8988T (cell line): ENCODE data around the gene GABPB1.
"Not testable (repeated sequence)": the region's sequence is repeated elsewhere in the genome, so short reads cannot be mapped to it uniquely, and the experiment has no call there.

Experiments used
- DNase-seq: peaks from one replicate; pipeline ENCODE4 v3.0.0; 2011

GABPB1 gene

DNA sequence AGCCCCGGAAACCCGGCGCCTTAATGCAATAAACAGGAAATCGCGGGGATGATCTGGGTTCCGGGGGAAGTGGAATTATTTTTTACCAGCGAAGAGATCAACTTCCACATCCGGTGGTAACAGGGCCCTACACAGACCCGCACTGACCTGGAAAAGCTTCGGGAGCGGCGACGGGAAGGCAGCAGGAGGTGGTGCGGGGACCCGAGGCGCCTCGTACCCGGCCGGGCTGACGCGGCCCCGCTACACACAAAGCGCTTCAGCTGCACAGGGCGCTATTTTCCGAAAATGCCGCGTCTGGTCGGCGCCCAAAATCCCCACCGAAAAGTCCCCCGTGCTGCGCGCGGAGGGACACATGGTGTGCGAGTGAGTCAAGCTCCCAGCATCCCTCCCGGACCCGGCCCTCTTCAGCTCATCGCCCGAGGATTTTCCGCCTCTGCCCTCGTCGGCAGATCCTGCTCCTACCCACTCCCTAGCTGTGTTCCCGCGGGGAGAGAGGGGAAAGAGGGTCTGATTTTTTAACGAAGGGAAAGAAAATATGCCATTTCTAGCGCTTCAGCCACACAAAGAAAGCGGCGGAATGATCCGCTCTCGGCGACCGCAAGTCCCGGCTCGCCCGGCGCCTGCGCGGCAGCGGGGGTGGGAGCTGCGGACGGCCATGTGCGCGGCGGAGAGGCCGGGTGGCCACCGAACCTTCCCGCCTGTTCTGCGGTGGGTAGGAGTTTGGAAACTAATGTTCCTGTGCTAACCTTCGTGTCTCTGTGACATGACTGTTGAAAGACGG is at the start of gene GABPB1:
Gene GABPB1, minus strand, starts transcription at position 361 of the 781 bp plus-strand sequence. CDS start 45,400 bp downstream, outside the sequence.
- DNase-seq = peak; percentile 51

DNA sequence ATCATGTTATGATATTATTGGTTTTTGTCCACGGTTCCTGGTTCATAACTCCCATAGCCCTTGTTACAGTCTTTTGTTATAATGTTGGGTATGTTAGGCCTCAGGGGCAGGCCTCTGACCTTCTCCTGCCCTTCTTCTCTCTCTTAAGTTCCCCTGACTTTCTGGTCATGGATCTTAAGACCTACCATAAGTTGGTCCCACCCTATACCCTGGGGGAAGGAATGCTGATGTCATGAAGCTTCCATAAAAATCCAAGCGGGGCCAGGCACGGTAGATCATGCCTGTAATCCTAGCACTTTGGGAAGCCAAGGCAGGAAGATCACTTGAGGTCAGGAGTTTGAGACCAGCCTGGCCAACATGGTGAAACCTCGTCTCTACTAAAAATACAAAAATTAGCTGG is 36.6 kb upstream of the GABPB1 start:
- not testable (repeated sequence) for DNase-seq

DNA sequence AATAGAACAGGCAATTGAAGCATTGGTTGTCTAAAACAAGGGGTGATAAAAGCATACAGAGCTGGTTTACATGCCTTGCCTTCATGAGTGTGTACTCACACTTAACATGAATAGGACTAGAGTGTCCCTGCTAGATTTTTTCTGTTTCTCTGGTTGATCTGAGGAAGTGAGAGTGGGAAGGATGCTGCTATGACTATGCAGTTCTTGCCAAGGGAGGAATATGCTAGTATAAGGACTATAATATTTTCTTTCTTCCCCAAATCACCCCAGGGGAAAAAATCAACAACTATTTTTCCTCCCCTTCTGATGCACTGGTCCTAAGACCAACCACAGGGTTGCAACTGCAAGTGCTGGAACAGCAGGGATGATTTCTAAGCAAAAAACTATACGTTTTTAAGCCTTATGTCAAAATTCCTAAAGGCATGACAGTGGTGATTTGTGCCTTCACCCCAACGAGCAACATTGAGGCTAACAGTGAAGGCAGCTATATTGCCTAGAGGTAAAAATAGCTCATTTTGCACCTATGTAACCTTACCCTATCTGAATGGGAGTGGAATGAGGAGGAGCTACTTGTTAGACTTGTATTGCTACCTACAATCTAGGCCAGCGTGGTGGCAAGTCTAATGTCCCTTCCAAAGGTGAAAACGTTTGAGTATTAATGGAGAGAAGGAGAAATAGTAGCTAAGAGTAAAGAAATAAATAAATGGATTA is 35.7 kb upstream of the GABPB1 start:
- no peak for DNase-seq

DNA sequence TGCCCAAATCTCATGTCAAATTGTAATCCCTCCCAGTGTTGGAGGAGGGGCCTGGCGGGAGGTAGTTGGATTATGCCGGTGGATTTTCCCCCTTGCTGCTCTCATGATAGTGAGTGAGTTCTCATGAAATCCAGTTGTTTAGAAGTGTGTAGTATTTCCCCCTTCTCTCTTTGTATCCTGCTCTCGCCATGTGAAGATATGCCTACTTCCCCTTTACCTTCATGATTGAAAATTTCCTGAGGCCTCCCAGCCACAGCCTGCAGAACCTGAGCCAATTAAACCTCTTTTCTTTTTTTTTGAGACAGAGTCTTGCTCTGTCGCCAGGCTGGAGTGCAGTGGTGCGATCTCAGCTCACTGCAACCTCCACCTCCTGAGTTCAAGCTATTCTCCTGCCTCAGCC is 27.4 kb upstream of the GABPB1 start:
- DNase-seq = not testable (repeated sequence)

DNA sequence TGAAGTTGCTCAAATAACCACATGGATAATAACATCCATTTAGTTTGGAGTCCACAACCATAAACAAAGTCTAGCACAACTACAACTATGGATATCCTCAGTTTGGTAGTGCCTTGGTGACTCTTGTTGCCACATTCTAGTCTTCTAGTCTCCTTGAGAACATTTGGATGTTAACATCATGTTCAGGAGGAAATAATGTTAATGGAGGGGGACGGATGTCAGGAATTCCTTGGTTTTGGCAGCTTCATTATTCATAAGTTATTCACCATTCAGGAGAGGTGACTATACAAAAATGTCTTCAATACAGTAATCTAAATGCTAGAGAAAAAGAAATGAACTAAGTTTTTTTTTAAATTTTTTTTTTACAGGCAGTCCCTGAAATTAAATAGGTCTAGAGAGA is 26.4 kb upstream of the GABPB1 start:
- DNase-seq = no peak

DNA sequence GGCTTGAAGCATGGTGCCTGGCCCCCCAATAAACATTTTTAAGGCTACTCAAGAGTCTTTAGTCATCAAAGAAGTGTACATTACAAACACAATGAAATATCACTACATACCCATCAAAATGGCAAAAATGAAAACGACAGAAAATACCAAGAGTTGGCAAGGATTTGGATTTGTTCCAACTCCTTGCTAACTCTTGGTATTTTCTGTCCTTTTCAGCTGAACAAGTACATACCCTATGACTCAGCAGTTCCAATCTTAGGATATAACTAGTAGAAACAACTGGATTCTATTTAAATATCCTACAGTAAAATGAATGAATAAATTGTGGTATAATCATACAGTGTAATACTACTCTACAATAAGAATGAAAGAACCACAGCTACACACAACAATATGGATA is 25.1 kb upstream of the GABPB1 start:
- no peak for DNase-seq

DNA sequence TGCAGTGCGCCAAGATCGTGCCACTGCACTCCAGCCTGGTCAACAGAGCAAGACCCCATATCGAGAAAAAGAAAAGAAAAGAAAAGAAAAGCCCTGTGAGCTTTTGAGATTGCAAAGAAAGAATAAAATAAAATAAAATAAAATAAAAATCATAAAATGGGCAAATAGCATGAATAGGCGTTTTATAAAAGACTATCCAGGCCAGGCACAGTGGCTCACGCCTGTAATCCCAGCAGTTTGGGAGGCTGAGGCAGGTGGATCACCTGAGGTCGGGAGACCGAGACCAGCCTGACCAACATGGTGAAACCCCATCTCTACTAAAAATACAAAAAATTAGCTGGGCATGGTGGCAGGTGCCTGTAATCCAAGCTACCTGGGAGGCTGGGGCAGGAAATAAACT is 24.4 kb upstream of the GABPB1 start:
- not testable (repeated sequence) for DNase-seq

DNA sequence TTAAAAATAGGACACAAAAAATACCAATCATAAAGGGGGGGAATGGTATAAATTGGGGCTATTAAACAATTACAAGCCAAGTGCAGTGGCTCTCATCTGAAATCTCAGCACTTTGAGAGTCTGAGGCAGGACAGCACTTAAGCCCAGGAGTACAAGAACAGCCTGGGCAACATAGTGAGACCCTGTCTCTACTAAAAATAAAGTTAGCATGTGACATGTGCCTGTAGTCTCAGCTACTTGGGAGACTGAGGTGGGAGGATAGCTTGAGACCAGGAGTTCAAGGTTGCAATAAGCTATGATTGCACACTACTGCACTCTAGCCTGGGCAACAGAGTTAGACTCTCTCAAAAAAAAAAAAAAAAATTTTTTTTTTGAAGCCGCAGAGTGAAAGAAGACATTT is 23.8 kb upstream of the GABPB1 start:
- no peak for DNase-seq

DNA sequence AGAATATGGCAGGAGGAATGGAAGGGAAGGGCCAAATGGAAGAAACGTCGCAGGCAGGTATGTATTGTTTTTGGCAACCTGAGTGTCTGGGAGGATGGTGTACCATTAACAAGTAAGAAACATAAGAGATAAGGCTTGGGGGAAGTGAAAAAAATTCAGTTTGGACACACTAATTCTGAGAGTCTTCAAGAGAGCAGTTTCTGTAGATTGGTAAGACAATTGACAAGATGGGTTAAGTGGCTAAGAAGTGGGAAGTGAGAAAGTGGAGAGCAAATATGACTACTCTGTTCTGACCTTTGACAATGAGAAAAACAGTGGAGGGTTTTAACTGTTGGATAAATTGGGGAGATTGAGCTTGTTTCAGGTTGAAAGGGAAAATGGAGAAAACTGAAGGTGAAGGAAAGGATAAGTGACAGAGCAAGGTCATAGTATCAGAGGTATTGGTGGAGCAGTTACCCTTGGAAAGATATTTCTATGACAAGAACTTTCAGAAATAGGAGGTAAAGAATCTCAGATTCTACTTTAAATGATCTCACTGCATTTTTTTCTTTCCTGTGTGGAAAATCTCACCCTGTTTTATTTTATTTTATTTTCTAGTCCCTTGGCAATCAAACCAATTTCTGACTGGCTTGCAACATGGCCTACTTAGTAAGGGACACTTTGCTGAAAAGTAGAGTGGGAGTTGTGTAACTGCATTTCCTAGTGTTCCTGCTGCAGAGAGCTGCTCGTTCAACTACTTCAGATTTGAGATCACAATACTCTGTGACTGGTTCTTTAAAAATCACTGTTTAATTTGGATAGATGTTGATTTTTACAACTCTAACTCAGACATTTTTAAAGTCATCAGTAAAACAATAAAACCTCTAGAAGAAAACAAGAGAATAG is 23.1 kb upstream of the GABPB1 start:
- DNase-seq = no peak

DNA sequence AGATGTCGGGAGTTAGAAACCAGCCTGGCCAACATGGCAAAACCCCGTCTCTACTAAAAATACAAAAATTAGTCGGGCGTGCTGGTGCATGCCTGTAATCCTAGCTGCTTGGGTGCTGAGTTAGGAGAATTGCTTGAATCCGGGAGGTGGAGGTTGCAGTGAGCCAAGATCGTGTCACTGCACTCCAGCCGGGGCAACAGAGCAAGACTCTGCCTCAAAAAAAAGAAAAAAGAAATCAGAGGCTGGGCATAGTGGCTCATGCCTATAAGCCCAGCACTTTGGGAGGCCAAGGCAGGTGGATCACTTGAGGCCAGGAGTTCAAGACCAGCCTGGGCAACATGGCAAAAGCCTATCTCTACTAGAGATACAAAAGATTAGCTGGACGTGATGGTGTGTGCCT is 14.6 kb upstream of the GABPB1 start:
- DNase-seq = not testable (repeated sequence)

DNA sequence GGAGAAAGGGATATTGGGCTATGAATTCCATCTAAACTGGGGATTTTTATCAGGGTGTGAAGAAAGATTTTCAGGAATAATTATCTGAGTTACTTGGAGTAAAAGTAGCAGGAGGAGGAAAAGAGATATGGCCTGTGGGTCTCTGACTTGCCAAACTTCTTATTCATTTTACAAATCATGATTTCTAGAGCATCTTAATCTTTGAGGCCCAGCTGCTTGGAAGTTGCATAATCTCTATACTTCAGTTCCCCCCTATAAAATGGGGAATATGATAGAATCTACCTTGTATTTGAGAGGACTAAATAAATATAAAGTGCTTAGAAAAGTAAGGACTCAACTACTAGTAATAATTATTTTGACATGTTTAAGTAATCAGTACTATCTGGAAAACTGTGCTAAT is 11.0 kb upstream of the GABPB1 start:
- no peak for DNase-seq

DNA sequence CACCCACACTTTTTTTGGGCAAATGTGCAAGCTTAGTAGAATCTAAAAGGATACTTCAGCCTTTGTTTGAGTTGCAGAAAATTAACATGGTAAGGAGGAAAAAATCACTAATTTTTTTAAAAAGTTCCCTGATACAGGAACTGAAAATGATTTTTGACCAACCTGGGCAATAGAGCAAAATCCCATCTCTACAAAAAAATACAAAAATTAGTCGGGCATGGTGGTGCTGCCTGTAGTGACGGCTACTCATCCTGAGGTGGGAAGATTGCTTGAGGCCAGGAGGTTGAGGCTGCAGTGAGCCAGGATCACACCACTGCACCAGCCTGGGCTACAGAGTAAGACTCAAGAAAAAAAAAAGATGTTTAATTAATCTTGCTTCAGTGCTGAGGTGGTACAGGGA is 10.6 kb upstream of the GABPB1 start:
- DNase-seq = no peak

DNA sequence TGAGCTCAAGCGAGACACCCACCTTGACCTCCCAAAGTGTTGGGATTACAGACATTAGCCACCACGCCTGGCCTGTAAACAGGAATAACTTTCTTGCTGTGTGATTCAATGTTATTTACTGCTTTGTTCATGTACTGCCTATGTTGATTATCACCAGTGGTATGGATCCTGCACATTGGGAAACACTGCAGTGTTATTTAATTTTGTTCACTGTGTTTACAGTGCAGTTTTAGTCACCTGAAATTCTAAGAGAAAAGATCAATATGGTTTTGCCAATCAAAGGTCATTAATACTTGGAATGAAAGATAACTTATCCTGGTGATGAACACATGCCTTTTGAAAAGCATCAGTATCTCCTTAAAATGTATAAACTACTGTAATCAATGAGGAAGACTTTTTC is 8.6 kb upstream of the GABPB1 start:
- no peak for DNase-seq

DNA sequence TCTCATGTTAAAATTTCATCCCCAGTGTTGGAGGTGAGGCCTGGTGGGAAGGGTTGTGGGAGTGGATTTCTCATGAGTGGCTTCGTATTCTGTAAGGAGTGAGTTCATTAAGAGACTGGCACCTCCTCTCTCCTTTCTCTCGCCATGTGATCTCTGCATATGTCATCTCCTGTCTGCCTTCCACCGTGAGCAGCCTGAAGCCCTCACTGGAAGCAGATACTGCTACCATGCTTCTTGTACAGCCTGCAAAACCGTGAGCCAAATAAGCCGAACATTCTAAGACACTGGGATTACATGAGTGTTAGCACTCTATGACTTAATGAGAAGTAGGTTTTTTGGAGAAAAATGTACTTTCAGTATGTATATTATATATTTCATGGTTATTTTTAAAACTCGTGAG is 6.8 kb upstream of the GABPB1 start:
- no peak for DNase-seq

DNA sequence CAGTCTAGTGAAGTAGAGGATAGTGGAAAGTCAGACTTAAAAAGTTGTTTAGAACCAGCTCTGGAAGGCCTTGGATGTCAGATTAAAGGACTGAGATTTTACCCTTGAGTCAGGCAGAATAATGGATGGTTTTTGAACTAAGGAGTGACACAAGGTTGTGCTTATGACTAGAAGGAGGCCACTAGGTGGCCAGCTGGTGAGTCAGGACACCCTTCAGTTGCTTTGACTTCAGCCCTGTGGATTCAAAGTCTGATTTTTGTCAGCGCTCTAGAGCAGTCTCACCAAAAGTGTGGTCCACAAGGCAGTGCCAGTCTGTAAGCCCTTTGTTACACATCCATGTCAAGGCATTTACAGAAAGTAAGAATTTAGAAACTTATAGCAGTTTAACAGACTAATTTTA is 3.8 kb upstream of the GABPB1 start:
- peak; percentile 32 for DNase-seq

DNA sequence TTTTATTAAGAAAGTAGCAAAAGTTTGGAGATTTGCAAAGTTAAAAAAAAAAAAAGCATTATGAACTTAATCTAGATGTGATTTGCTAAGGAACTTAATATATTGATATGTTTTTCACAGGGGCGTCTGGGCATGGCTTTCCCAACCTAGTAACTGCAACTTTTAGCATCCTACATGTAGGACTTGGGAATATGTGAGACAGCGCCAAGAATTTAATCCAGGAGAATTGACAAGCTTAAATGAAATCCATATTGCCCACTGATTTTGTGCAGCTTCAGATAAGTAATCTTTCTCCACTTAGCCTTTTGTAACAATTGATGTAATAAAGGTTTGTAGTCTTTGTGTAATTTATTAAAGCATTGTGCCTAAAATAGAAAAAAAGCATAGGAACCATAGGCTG is 982 bp upstream of the GABPB1 start:
- DNase-seq = no peak

DNA sequence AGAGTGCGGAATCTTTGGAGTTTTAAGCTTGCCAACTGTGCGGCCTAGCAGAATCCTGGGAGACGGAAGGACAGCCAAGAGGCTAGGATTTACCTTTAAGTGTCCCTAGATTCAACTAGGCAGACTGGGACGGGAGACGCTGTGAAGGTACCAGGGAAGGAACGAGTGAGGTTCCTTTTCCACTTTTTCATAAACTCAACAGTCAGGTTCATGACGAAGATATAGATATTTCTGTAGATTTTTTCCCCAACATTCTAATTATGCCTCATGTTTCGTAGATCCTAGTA is 564 bp upstream of the GABPB1 start:
- no peak for DNase-seq

DNA sequence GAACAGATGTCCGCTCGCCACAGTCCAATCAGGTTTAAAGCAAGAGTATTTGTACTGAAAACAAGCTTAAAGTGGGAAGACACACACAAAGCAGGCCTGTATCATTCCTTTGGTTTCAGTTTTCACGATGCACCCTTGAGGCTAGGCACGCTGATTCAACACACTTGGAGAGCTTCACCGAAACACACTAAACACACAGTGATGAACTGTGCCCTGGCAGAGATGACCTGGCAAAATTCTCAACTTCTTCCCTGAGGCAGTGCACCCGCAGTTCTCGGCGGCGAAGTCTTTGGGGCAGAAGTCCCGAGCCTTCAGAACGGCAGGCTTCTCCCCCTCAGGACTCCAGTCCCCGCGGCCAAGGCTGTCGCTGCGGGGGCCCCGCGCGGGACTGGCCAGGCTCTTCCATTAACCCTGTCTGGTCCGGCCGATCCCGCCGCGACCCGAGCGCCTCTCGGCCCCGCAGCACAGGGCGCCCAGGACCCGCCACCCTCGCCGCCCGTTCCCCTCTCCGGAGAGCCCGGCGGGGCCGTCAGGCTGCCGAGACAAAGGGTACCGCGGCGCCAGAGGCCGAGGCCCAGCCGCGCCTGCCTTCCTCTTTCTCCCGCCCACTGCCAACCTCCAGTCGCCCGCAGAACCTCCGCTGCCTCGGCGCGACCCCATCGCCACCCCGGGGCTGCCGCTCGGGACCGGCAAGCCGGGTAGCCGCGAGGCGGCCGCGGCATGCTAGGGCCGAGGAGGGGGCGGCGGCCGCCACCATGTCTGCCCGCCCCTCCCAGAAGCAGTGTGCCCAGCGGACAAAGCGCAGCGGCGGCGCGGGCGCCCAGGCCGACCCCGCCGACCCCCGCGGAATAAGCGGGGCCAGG is 792 bp downstream of the GABPB1 start:
- DNase-seq = no peak

DNA sequence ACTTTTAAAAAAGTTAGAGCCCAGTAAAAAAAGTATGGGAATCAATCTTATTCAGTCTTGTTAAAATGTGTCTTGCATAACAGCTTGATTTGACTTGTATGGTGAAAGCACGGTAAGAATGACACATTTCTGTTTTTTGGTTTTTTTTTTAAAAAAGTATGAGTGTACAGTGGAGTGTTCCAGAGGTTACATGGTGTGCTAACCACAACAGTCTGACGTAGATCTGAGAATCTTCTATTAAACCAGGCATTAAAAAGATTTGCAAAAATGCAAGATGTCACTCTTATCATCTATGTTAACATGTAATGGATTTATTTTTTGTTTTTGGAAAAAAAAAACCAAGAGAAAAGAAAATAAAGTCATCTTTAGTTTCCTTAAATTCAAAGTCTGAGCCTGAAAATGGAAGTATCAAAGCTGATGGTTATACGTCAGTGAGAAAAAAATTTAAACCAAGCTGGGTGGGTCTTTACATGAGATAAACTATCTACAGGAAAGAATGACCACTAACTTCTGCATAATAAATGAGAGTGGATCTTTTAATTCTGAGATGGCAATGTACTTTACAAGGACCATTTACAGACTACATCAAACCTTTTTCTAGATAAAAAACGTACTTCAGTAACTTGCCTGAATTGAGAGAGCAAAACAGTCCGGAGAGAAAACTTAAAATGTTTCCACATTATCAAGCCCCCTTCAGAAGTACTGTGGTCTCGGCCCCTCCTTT is 1.6 kb downstream of the GABPB1 start:
- no peak for DNase-seq

DNA sequence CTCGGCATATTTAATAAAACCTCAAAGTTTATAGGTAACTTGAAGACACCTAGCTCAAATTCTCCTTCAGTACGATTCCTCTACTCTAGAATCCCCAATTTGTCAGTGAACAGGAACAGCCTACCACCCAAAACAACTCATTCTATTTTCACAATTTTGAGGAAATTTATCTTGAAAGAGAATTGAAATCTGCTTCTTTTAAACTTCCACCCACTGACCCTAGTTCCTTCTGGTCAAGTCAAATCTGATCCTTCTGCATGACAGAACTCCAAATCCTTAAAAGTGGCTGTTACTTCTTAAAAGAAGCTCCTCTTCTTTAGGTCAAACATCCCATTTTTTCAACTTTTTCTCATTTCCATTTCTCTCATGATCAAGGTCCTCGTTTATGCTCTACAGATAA is 4.4 kb downstream of the GABPB1 start:
- DNase-seq = no peak

DNA sequence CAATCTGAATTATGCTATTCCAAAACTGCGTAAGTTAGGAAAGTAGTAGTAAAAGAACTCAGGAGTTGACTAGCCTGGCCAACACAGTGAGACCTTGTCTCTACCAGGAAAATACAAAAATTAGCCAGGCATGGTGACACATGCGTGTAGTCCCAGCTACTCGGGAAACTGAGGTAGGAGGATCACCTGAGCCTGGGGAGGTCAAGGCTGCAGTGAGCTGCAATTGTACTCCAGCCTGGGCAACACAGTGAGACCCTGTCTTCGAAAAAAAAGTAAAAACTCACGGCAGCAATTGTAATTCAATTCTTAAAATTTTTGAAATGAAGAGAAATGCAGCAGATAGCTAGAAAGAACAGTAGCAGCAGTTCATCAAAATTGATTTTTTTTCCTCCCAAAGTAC is 9.7 kb downstream of the GABPB1 start:
- DNase-seq = no peak

DNA sequence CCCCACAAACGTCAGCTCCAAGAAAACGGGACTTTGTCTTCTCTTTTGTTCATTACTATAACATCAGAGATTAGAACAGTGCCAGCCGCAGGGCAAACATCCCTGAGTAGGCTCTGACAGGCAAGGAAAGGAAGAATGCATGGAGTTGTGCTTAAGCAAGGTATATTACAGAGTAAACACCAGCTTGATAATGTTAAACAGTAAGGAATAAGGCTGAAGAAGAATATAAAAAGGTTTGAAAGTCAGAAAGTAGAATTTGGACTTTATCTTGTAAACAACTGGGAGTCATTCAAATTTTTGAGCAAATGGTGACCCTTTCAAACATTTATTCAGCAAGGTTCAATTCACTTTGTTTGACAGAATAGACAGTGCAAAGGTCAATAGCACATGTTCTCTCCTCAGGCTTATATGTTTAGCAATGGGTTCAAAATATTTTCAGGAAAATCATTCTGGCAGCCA is 11.0 kb downstream of the GABPB1 start:
- no peak for DNase-seq
